KMS-11 (cell line): Measurements from ENCODE around the gene ANXA10.

Source experiments
- H2AFZ ChIP-seq: fragments of 200-600 bp; sonication (generic); 2 replicates; pipeline ENCODE4 v1.6.1; 2016; ENCODE audit warnings: antibody characterized with exemption, mixed run types, low read depth
- H3K27ac ChIP-seq: fragments of 200-600 bp; sonication (generic); 2 replicates; pipeline ENCODE4 v1.6.1; 2016; ENCODE audit warnings: mild to moderate bottlenecking, mixed run types
- H3K27me3 ChIP-seq: fragments of 200-600 bp; sonication (generic); 2 replicates; pipeline ENCODE4 v1.6.1; 2017; ENCODE audit warnings: mild to moderate bottlenecking, low read depth, mixed run types, moderate library complexity; ENCODE audit not compliant: insufficient read depth
- H3K36me3 ChIP-seq: fragments of 200-600 bp; sonication (generic); 2 replicates; pipeline ENCODE4 v1.6.1; 2017; ENCODE audit warnings: mild to moderate bottlenecking, mixed run types; ENCODE audit not compliant: insufficient read depth
- H3K4me1 ChIP-seq: fragments of 200-600 bp; sonication (generic); 2 replicates; pipeline ENCODE4 v1.6.1; 2016; ENCODE audit warnings: mild to moderate bottlenecking, low read depth, mixed run types; ENCODE audit not compliant: poor library complexity, severe bottlenecking
- H3K4me2 ChIP-seq: fragments of 200-600 bp; sonication (generic); 2 replicates; pipeline ENCODE4 v1.7.0; 2016; ENCODE audit warnings: mild to moderate bottlenecking, mixed run types
- H3K4me3 ChIP-seq: fragments of 200-600 bp; sonication (generic); IDR thresholded peaks from 2 replicates; pipeline ENCODE4 v1.6.1; 2017; ENCODE audit warnings: low read depth, low read length, mixed read lengths; ENCODE audit not compliant: insufficient read depth
- H3K79me2 ChIP-seq: fragments of 200-600 bp; sonication (generic); 2 replicates; pipeline ENCODE4 v1.6.1; 2016; ENCODE audit warnings: low read depth, mixed run types; ENCODE audit not compliant: insufficient read depth
- H3K9ac ChIP-seq: fragments of 200-600 bp; sonication (generic); 2 replicates; pipeline ENCODE4 v1.6.1; 2016; ENCODE audit warnings: mild to moderate bottlenecking, mixed run types
- H4K20me1 ChIP-seq: fragments of 200-600 bp; sonication (generic); 2 replicates; pipeline ENCODE4 v1.6.1; 2016; ENCODE audit warnings: mild to moderate bottlenecking, mixed run types; ENCODE audit not compliant: insufficient read depth
- CTCF ChIP-seq: fragments of 200-600 bp; sonication (generic); conservative IDR thresholded peaks from 2 replicates; pipeline ENCODE4 v1.6.1; 2017; ENCODE audit warnings: low read depth, mild to moderate bottlenecking, antibody characterized with exemption, low read length, moderate library complexity, mixed read lengths

Gene ANXA10

DNA sequence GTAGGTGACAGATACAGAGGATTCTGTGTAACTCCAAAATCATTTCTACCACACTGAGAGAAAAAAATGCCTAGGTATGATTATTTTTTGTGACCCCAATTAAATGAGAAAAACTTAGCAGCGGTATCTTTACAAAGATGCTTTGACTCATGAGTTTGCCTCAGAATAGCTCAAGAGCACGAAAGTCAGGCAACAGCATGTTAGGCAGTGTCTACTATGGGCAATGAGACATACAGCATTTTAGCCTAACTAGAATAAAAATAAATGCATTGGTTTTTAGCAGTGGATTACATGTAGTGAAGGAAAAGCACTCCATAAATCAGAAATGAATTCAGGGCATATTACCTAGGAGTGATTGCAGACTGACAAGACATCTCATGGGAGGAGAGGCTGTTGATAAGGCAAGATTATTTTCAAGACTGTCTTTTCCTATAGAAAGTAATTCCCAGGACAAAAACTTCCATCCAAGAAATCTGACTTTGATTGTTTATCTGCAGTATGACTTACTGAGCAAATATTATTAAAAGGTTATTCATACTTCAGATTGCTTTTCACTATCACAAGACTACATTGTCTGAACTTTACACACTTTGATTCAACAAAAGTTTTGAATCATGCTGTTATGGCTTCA, 3.6 kb downstream of the ANXA10 start:
- no peaks in the 10 kb centered on the region for H3K79me2 ChIP-seq
- no peaks in the 10 kb centered on the region for H3K4me1 ChIP-seq
- no peaks in the 10 kb centered on the region for H3K27me3 ChIP-seq
- no peak overlapping the region for H3K27ac ChIP-seq
- H3K4me3 ChIP-seq = no peak overlapping the region
- no peaks in the 10 kb centered on the region for H4K20me1 ChIP-seq
- no peak for TF ChIP-seq CTCF
- H3K36me3 ChIP-seq = no peaks in the 10 kb centered on the region
- no peak overlapping the region for H2AFZ ChIP-seq
- no peak overlapping the region for H3K9ac ChIP-seq
- no peak overlapping the region for H3K4me2 ChIP-seq

DNA sequence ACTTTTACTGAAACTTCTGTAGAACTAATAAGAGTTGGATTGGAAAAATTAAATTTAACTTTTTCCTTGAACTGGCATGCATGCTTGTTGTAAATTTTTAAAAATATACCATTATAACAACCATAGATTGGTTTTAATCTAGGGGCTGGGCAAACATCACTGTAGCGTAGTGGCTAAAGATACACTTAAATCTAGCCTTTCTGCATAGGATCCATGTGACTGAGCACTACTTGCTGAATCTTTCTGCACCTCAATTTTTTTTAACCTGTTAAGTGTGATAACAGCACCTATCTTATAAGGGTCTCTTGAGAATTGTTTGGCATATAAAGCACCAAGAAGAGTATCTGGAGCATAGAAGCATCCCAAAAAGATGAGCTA, 4.1 kb downstream of the ANXA10 start:
- H3K36me3 ChIP-seq = no peaks in the 10 kb centered on the region
- H3K4me1 ChIP-seq = no peaks in the 10 kb centered on the region
- no peak overlapping the region for H3K9ac ChIP-seq
- no peak overlapping the region for H3K27ac ChIP-seq
- H3K79me2 ChIP-seq = no peaks in the 10 kb centered on the region
- H2AFZ ChIP-seq = no peak overlapping the region
- H3K4me2 ChIP-seq = no peak overlapping the region
- H4K20me1 ChIP-seq = no peaks in the 10 kb centered on the region
- H3K4me3 ChIP-seq = no peak overlapping the region
- TF ChIP-seq CTCF = no peak
- H3K27me3 ChIP-seq = no peaks in the 10 kb centered on the region

DNA sequence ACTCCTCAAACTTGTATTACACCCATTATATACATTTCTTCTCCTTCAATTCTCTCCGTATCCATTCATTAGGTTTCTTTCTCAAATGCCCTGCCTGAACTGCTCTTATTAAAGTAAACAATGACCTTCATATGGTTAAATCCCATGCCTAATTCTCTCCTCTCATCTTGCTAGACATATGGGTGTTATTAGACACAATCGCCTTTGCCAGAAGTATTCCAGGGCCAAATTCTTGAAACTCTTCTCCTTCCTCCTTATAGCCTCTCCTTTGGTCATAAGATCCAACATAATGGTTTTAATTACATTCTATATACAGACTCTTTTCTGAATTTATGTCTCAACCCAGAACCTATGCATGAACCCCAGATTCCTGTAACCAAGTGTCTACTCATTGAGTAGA, 4.8 kb downstream of the ANXA10 start:
- Histone ChIP-seq H4K20me1 (no peaks in the 10 kb centered on the region), H3K4me1 (no peaks in the 10 kb centered on the region), H3K27ac (no peak overlapping the region), H3K27me3 (no peaks in the 10 kb centered on the region), H3K36me3 (no peaks in the 10 kb centered on the region), H3K79me2 (no peaks in the 10 kb centered on the region), H2AFZ (no peak overlapping the region), H3K9ac (no peak overlapping the region), H3K4me3 (no peak overlapping the region), H3K4me2 (no peak overlapping the region)
- TF ChIP-seq CTCF = no peak

DNA sequence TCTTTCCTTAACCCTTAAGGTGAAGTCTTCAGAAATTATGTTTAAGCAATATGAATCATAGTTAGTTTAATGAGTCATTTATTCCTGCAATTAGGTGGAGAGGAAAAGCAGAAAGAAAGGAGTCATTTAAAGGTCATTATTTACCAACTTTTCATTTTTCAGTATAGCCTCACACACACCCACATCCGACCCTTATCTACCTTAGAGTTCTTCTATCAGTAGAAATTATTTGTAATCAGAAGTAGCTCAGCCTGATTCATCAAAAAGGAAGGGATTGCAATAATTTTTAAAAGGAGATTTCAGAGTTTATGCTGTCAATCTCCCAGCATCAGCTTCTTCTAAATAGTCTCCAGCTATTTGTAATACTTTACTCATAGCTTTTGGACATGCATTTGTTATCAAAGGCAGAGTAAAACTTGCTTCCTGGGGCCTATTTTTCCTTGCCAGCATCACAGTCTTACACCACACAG, 5.9 kb downstream of the ANXA10 start:
- Histone ChIP-seq H3K4me3 (no peak overlapping the region), H3K36me3 (no peaks in the 10 kb centered on the region), H3K9ac (no peak overlapping the region), H3K4me1 (no peaks in the 10 kb centered on the region), H4K20me1 (no peaks in the 10 kb centered on the region), H2AFZ (no peak overlapping the region), H3K27me3 (no peaks in the 10 kb centered on the region), H3K79me2 (no peaks in the 10 kb centered on the region), H3K4me2 (no peak overlapping the region), H3K27ac (no peak overlapping the region)
- no peak for TF ChIP-seq CTCF
